ENCODE results near the gene UBP1.
"Not testable (repeated sequence)": the region's sequence is repeated elsewhere in the genome, so short reads cannot be mapped to it uniquely, and the experiment has no call there.

Gene UBP1

GRCh38 chr3:33430571-33430970 lies 9.6 kb downstream of the UBP1 start:
- H3K4me3 ChIP-seq (replicated peaks; ENCODE audit: low read depth, low read length) = no peak overlapping the region
- H3K36me3 ChIP-seq (ENCODE audit: control insufficient read depth, insufficient read depth, low read length) = no peaks in the 10 kb centered on the region
- no peak for TF ChIP-seq CTCF (IDR thresholded peaks at IDR 0.05; ENCODE audit: insufficient read depth, low read length, poor library complexity, severe bottlenecking)
- DNase-seq (ENCODE audit: extremely low read depth, insufficient read length) = no peak
- H3K27me3 ChIP-seq (replicated peaks; ENCODE audit: control insufficient read depth, insufficient read depth, low read length) = no peaks in the 10 kb centered on the region

GRCh38 chr3:33430061-33430460 lies 10.1 kb downstream of the UBP1 start:
- no peak for DNase-seq (ENCODE audit: extremely low read depth, insufficient read length)
- Histone ChIP-seq H3K4me3 (replicated peaks; ENCODE audit: low read depth, low read length) (no peak overlapping the region), H3K36me3 (ENCODE audit: control insufficient read depth, insufficient read depth, low read length) (peaks cover under 1% of the 10 kb centered on the region; the same call in 1 of the 2 replicates), H3K27me3 (replicated peaks; ENCODE audit: control insufficient read depth, insufficient read depth, low read length) (no peaks in the 10 kb centered on the region)
- no peak for TF ChIP-seq CTCF (IDR thresholded peaks at IDR 0.05; ENCODE audit: insufficient read depth, low read length, poor library complexity, severe bottlenecking)

GRCh38 chr3:33429306-33429705 lies 10.9 kb downstream of the UBP1 start:
- not testable (repeated sequence) for H3K36me3 ChIP-seq (ENCODE audit: control insufficient read depth, insufficient read depth, low read length); DNase-seq (ENCODE audit: extremely low read depth, insufficient read length); H3K27me3 ChIP-seq (replicated peaks; ENCODE audit: control insufficient read depth, insufficient read depth, low read length); H3K4me3 ChIP-seq (replicated peaks; ENCODE audit: low read depth, low read length)

- H3K27me3 ChIP-seq (replicated peaks; ENCODE audit: control insufficient read depth, insufficient read depth, low read length) = no peaks in the 10 kb centered on the region
- DNase-seq (ENCODE audit: extremely low read depth, insufficient read length) = no peak
- peaks cover 2% of the 10 kb centered on the region; the same call in 1 of the 2 replicates for H3K36me3 ChIP-seq (ENCODE audit: control insufficient read depth, insufficient read depth, low read length)
- no peak for TF ChIP-seq CTCF (IDR thresholded peaks at IDR 0.05; ENCODE audit: insufficient read depth, low read length, poor library complexity, severe bottlenecking)
- no peak overlapping the region for H3K4me3 ChIP-seq (replicated peaks; ENCODE audit: low read depth, low read length)
Observed at GRCh38 chr3:33428734-33429133, 11.5 kb downstream of the UBP1 start.

- Histone ChIP-seq H3K4me3 (replicated peaks; ENCODE audit: low read depth, low read length) (no peak overlapping the region), H3K27me3 (replicated peaks; ENCODE audit: control insufficient read depth, insufficient read depth, low read length) (no peaks in the 10 kb centered on the region), H3K36me3 (ENCODE audit: control insufficient read depth, insufficient read depth, low read length) (peaks cover 4% of the 10 kb centered on the region)
- DNase-seq (ENCODE audit: extremely low read depth, insufficient read length) = no peak
- no peak for TF ChIP-seq CTCF (IDR thresholded peaks at IDR 0.05; ENCODE audit: insufficient read depth, low read length, poor library complexity, severe bottlenecking)
Observed at GRCh38 chr3:33426630-33427317, 13.4 kb downstream of the UBP1 start.

- no peak for TF ChIP-seq CTCF (IDR thresholded peaks at IDR 0.05; ENCODE audit: insufficient read depth, low read length, poor library complexity, severe bottlenecking)
- peaks cover 4% of the 10 kb centered on the region for H3K36me3 ChIP-seq (ENCODE audit: control insufficient read depth, insufficient read depth, low read length)
- DNase-seq (ENCODE audit: extremely low read depth, insufficient read length) = no peak
- H3K27me3 ChIP-seq (replicated peaks; ENCODE audit: control insufficient read depth, insufficient read depth, low read length) = no peaks in the 10 kb centered on the region
- no peak overlapping the region for H3K4me3 ChIP-seq (replicated peaks; ENCODE audit: low read depth, low read length)
Observed at GRCh38 chr3:33426068-33426467, 14.1 kb downstream of the UBP1 start.
